B cell (primary cell): ENCODE data around the gene FCER2.

Source experiments
- CTCF ChIP-seq: fragments of 200-600 bp; IDR thresholded peaks from one replicate; pipeline ENCODE4 v1.8.0; 2022; ENCODE audit warnings: antibody characterized with exemption, mild to moderate bottlenecking
- EZH2 ChIP-seq: IDR thresholded peaks from 2 replicates; pipeline ENCODE4 v1.6.1; 2012; ENCODE audit warnings: borderline replicate concordance, low read depth, mild to moderate bottlenecking, moderate library complexity, low read length; ENCODE audit not compliant: insufficient read depth, poor library complexity, severe bottlenecking

- no peak for TF ChIP-seq CTCF
- TF ChIP-seq EZH2, result no peak
Measured at GRCh38 chr19:7655581-7655980, 46.4 kb downstream of the FCER2 start.
